Calu3 (cell line): ENCODE data around the gene ZNF319. TPM values are rescaled to one million over a fixed set of nuclear protein-coding genes. Genes with fewer than 3 reads are reported as not detected.

Source experiments
- BruUV-seq: library from RNA; stranded (reverse); fragments of 400-500 nt; replicated peaks from 2 replicates; lab custom pipeline; 2021; lab: Mats Ljungman, UMichigan
- CTCF ChIA-PET: fragments of 300-600 bp; sonication (Branson Sonifier 250); formaldehyde crosslinking; loops from one replicate; lab custom pipeline; 2022; ENCODE audit warnings: antibody characterized with exemption; lab: Charles Lee
- DNase-seq: peaks from one replicate; pipeline ENCODE4 v3.0.0; 2022
- H3K27ac Mint-ChIP-seq: one replicate; pipeline ENCODE4 v1.8.0; 2022; ENCODE audit warnings: mixed read lengths; ENCODE audit not compliant: unreplicated experiment
- H3K27me3 Mint-ChIP-seq: one replicate; pipeline ENCODE4 v1.8.0; 2022; ENCODE audit warnings: mixed read lengths; ENCODE audit not compliant: unreplicated experiment
- H3K36me3 Mint-ChIP-seq: one replicate; pipeline ENCODE4 v1.8.0; 2022; ENCODE audit warnings: mild to moderate bottlenecking, moderate library complexity, mixed read lengths; ENCODE audit not compliant: insufficient read depth, unreplicated experiment
- H3K4me1 Mint-ChIP-seq: one replicate; pipeline ENCODE4 v1.8.0; 2022; ENCODE audit warnings: mild to moderate bottlenecking, low read depth, mixed read lengths; ENCODE audit not compliant: unreplicated experiment
- H3K4me3 Mint-ChIP-seq: one replicate; pipeline ENCODE4 v1.8.0; 2022; ENCODE audit warnings: mild to moderate bottlenecking, low read depth, moderate library complexity, mixed read lengths; ENCODE audit not compliant: unreplicated experiment
- H3K9me3 Mint-ChIP-seq: one replicate; pipeline ENCODE4 v1.8.0; 2022; ENCODE audit warnings: low read depth, mixed read lengths; ENCODE audit not compliant: unreplicated experiment
- intact Hi-C: fragments of 100-400 bp; cut with micrococcal nuclease; formaldehyde crosslinking; loops from one replicate; pipeline ENCODE4 v1.10.0; 2022; ENCODE audit not compliant: unreplicated experiment
- total RNA-seq: library from RNA; stranded (reverse); gene quantifications from 2 replicates; pipeline ENCODE4 v1.2.3, GENCODE V29; 2022
- TF ChIP-seq, protein P1 (sequence below): fragments of 200-600 bp; IDR thresholded peaks from one replicate; pipeline ENCODE4 v1.8.0; 2022; ENCODE audit warnings: antibody characterized with exemption; ENCODE audit not compliant: unreplicated experiment

Gene ZNF319
- total RNA-seq, 1 experiment from 2014 or later = 10.0 TPM

DNA sequence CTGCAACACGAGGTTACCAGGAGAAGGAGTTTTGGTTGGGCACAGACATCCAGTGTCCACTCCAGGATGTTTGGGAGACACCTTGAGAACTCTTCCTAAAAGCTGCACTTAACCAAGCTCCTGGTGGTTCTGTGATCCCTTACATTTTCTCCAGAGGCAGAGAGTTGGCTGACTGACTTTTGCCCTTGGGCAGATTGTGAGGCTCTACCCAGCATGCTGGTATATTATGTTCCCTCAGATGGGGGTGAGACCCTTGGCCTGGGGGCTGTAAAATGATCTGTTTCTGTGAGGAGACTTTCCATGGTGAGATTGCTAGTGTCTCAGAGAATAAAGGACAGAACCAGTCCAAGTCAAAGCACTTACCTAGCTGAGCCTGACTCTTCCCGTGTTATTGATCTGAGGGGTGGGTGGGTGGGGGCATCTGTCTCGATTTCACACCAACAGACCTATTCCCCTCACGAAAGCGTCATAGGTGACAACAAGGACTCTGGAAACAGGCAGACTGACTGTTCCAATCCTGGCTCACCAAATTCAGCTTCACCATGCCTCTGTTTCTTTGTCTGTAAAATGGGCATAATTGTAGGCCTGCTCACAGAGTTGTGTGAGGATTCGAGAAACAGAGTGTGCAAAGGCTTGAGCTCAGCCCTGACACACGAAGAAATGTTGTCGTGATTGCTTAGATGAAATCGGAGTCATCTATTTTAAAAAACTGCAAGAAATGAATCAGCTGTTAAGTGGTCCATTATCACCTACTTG, 12.9 kb upstream of the ZNF319 start:
- Mint-ChIP-seq H3K36me3 (peaks cover 12% of the 10 kb centered on the region), H3K9me3 (no peaks in the 10 kb centered on the region), H3K27me3 (no peaks in the 10 kb centered on the region), H3K27ac (no peak overlapping the region), H3K4me1 (no peaks in the 10 kb centered on the region), H3K4me3 (no peak overlapping the region)
- CTCF ChIA-PET = interaction anchor here (1.1 kb wide), 1 partner anchor 9 kb away, joined by 3 read pairs; no protein-coding TSS in a partner anchor
- BruUV-seq = no TSS peak
- intact Hi-C loops = no loop called here
- TF ChIP-seq, protein P1, sequence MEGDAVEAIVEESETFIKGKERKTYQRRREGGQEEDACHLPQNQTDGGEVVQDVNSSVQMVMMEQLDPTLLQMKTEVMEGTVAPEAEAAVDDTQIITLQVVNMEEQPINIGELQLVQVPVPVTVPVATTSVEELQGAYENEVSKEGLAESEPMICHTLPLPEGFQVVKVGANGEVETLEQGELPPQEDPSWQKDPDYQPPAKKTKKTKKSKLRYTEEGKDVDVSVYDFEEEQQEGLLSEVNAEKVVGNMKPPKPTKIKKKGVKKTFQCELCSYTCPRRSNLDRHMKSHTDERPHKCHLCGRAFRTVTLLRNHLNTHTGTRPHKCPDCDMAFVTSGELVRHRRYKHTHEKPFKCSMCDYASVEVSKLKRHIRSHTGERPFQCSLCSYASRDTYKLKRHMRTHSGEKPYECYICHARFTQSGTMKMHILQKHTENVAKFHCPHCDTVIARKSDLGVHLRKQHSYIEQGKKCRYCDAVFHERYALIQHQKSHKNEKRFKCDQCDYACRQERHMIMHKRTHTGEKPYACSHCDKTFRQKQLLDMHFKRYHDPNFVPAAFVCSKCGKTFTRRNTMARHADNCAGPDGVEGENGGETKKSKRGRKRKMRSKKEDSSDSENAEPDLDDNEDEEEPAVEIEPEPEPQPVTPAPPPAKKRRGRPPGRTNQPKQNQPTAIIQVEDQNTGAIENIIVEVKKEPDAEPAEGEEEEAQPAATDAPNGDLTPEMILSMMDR = no peak
- no peak for DNase-seq

- CTCF ChIA-PET = interaction anchor here (1.1 kb wide), 1 partner anchor 10 kb away, joined by 3 read pairs; no protein-coding TSS in a partner anchor
- TF ChIP-seq, protein P1 = no peak
- no TSS peak for BruUV-seq
- peaks cover 12% of the 10 kb centered on the region for H3K36me3 Mint-ChIP-seq
- no peak overlapping the region for H3K4me3 Mint-ChIP-seq
- H3K4me1 Mint-ChIP-seq = no peaks in the 10 kb centered on the region
- no peaks in the 10 kb centered on the region for H3K27me3 Mint-ChIP-seq
- no peak for DNase-seq
- no peak overlapping the region for H3K27ac Mint-ChIP-seq
- intact Hi-C loops = no loop called here
- H3K9me3 Mint-ChIP-seq = no peaks in the 10 kb centered on the region
These were observed 12.0 kb upstream of the ZNF319 start for GRCh38 chr16:58012481-58012880.

DNA sequence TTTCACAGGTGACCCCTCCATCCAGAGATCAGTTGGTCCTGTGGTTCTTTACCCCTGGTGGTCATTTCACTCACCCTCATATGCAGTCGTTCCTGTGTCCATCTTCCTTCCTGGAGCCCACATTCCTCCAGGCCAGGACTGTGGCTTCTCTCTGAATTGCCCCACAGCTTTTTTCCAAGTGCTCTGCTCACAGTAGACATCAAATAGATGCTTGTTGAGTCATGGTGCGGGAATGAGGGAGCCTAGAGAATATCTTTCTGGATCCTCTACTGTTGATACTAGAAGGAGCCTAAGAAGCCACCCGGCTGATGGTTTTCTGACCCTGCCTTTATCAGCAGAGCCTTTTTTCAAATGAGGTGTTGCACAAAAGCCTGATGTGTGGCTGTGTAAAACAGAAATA, 11.2 kb upstream of the ZNF319 start:
- H3K27ac Mint-ChIP-seq = no peak overlapping the region
- no peak overlapping the region for H3K4me3 Mint-ChIP-seq
- no peaks in the 10 kb centered on the region for H3K27me3 Mint-ChIP-seq
- DNase-seq = no peak
- no TSS peak for BruUV-seq
- no peaks in the 10 kb centered on the region for H3K9me3 Mint-ChIP-seq
- CTCF ChIA-PET = no interaction called here
- intact Hi-C loops = no loop called here
- no peaks in the 10 kb centered on the region for H3K4me1 Mint-ChIP-seq
- H3K36me3 Mint-ChIP-seq = peaks cover 12% of the 10 kb centered on the region
- TF ChIP-seq, protein P1 = no peak

- CTCF ChIA-PET = interaction anchor here (1.6 kb wide), 1 partner anchor 111 kb away, joined by 4 read pairs; no protein-coding TSS in a partner anchor
- H3K27ac Mint-ChIP-seq = no peak overlapping the region
- no peaks in the 10 kb centered on the region for H3K9me3 Mint-ChIP-seq
- H3K4me3 Mint-ChIP-seq = no peak overlapping the region
- intact Hi-C loops = no loop called here
- no peak for DNase-seq
- BruUV-seq = no TSS peak
- H3K4me1 Mint-ChIP-seq = no peaks in the 10 kb centered on the region
- TF ChIP-seq, protein P1 = no peak
- H3K27me3 Mint-ChIP-seq = no peaks in the 10 kb centered on the region
- H3K36me3 Mint-ChIP-seq = peaks cover 12% of the 10 kb centered on the region
These were observed 10.4 kb upstream of the ZNF319 start for GRCh38 chr16:58010886-58011285.
